ENCODE data around the gene CAPN5. TPM values are rescaled to one million over a fixed set of nuclear protein-coding genes. Genes with fewer than 3 reads are reported as not detected.

Gene CAPN5
- total and polyA plus RNA-seq, 2 of the 8 experiments (the other 6 are each of a cell fraction or from before 2014, with no cell fraction given), result 21.5 to 22.4 TPM

DNA sequence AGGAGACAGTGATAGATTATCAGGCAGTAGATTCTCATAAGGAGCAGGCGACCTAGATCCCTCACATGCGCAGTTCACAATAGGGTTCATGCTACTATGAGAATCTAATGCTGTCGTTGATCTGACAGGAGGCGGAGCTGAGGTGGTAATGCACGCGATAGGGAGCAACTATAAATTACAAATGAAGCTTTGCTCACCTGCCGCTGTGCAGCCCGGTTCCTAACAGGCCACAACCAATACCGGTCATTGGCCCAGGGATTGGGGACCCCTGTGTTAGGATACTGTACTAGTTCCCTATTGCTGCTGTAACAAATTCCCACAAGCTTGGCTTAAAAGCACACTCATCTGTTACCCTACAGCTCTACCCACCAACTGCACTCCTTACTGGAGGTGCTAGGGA, 21.9 kb upstream of the CAPN5 start:
- H3K27me3 ChIP-seq (replicated peaks in 1 of 4; ENCODE audit: control insufficient read depth in 3 of 4, extremely low read depth in 1 of 4, insufficient read depth in 3 of 4, low read length in 3 of 4), result peaks cover 12 to 20% (median 18%) of the 10 kb centered on the region in 4 experiments
- H3K23me2 ChIP-seq (ENCODE audit: low read depth, low read length), result peaks cover 2% of the 10 kb centered on the region; the same call in 1 of the 2 replicates
- 93% methylated on average over 9 of the region's 9 CpGs; no CpG with 5 or more reads in 1 of the 2 experiments for WGBS, 2 experiments (ENCODE audit: extremely low coverage in 1 of 2, insufficient coverage in 1 of 2, insufficient read length in 1 of 2, insufficient replicate concordance in 2 of 2, low coverage in 1 of 2, low lambda C conversion rate in 2 of 2, missing lambda C conversion rate in 1 of 2)
- no peak overlapping the region for H2BK12ac ChIP-seq (ENCODE audit: low read depth, low read length)
- H3K4me3 ChIP-seq (ENCODE audit: extremely low read depth in 1 of 4, insufficient read depth in 2 of 4, low read depth in 3 of 4, low read length in 4 of 4), result no peak overlapping the region
- no peak overlapping the region for H3K9ac ChIP-seq (replicated peaks in 1 of 4; ENCODE audit: extremely low read depth in 1 of 4, low read depth in 3 of 4, low read length in 3 of 4)
- peaks cover 0 to 7% (median 2%) of the 10 kb centered on the region in 4 experiments; a peak in 5 of 7 replicates for H3K4me1 ChIP-seq (replicated peaks in 1 of 4; ENCODE audit: control insufficient read depth in 3 of 4, insufficient read depth in 4 of 4, low read length in 3 of 4)
- no peak overlapping the region for H4K8ac ChIP-seq (ENCODE audit: extremely low read depth, insufficient read depth, low read length)
- H3K14ac ChIP-seq (ENCODE audit: insufficient read length), result no peak overlapping the region
- H3K9me3 ChIP-seq (ENCODE audit: insufficient read depth in 2 of 2, low read depth in 1 of 2, low read length in 1 of 2), result peaks cover 0 to 8% of the 10 kb centered on the region in 2 experiments; a peak in 2 of 4 replicates
- no peak for DNase-seq (ENCODE audit: low read depth in 1 of 2, low spot score in 2 of 2)
- H3K56ac ChIP-seq (replicated peaks; ENCODE audit: insufficient read length, low read depth, low read length), result no peak overlapping the region
- TF ChIP-seq TCF12 (IDR thresholded peaks at IDR 0.05; ENCODE audit: low read depth, low read length), result no peak
- H3K36me3 ChIP-seq (ENCODE audit: control insufficient read depth in 2 of 4, insufficient read depth in 4 of 4, low read length in 3 of 4), result peaks cover 0 to 6% (median 0%) of the 10 kb centered on the region in 4 experiments; a peak in 1 of 8 replicates
- ChIA-PET POLR2A (ENCODE audit: partially characterized antibody) (no interaction called here), CTCF (ENCODE audit: partially characterized antibody) (interaction anchor here (0.7 to 2.6 kb wide), 30 partner anchors 8 to 346 kb away, joined by 3 to 23 read pairs (median 4); partner anchors contain the start of genes B3GNT6, CAPN5, MYO7A and OMP)
- H2BK20ac ChIP-seq (ENCODE audit: low read length), result no peak overlapping the region
- no peak overlapping the region for H2BK5ac ChIP-seq (ENCODE audit: low read depth, low read length)
- no peaks in the 10 kb centered on the region for H4K20me1 ChIP-seq (replicated peaks in 1 of 2; ENCODE audit: control insufficient read depth in 1 of 2, insufficient read depth in 2 of 2, low read length in 2 of 2)
- H2AFZ ChIP-seq (ENCODE audit: low read length), result no peak overlapping the region
- H3K4ac ChIP-seq (replicated peaks; ENCODE audit: insufficient read length, low read depth, low read length), result no peak overlapping the region
- H2BK15ac ChIP-seq (ENCODE audit: low read length), result no peak overlapping the region
- no peak overlapping the region for H2BK120ac ChIP-seq (replicated peaks; ENCODE audit: low read depth, low read length)
- H3K23ac ChIP-seq (ENCODE audit: insufficient read length), result no peak overlapping the region
- H3K4me2 ChIP-seq (ENCODE audit: insufficient read depth in 1 of 2, low read depth in 2 of 2, low read length in 2 of 2), result no peak overlapping the region
- H2AK5ac ChIP-seq (ENCODE audit: low read depth, low read length), result 0 out of 2 replicates have a peak overlapping the region, but pooled peaks have one; percentile 2
- no peak overlapping the region for H3K27ac ChIP-seq (ENCODE audit: low read depth, low read length)
- H3K18ac ChIP-seq (ENCODE audit: extremely low read depth, low read length), result no peak overlapping the region
- no peaks in the 10 kb centered on the region for H3K79me1 ChIP-seq (ENCODE audit: low read depth, low read length)
- H4K5ac ChIP-seq (ENCODE audit: insufficient read length, low read depth, low read length), result no peak overlapping the region
- H3K79me2 ChIP-seq (ENCODE audit: control insufficient read depth in 1 of 2, insufficient read depth in 2 of 2, low read length in 2 of 2), result no peaks in the 10 kb centered on the region
- no peak for FAIRE-seq
- H4K91ac ChIP-seq (replicated peaks; ENCODE audit: insufficient read length, low read length), result no peak overlapping the region
